ENCODE data around the gene SPRED2.

DNA sequence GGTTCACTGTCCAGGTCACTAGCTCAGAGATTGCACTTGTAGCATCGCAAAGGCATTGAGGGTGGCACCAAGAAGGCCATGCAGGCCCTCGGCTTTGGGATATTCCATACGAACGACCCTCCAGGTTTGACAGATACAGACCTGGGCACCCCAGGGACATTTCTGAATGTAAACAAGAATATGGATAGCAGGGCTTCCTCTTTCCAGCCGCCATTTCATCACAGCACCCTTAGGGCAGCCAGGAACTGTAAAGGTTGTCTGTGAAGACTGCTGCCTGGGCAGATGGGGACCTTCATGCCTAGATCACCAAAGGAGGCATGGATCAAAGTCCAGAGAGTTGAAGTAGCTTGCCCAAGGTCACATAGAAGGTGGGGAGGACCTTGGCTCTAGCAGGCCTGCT lies 134.3 kb downstream of the SPRED2 start:
- no peak for TF ChIP-seq POLR2A (IDR thresholded peaks at IDR 0.05; ENCODE audit: low read depth, low read length)
- no peak for TF ChIP-seq POLR2AphosphoS5 (IDR thresholded peaks at IDR 0.05; ENCODE audit: low read depth, low read length)
